Heart right ventricle (tissue), 16 donors: ENCODE data around the gene RGL1. TPM values are rescaled to one million over a fixed set of nuclear protein-coding genes. Genes with fewer than 3 reads are reported as not detected.
A peak's percentile ranks its signal among the peaks of the same experiment; 100 is the strongest.

ENCODE experiments used
- ATAC-seq, 8 donors: fragments of 200-7000 bp; cut with Tn5 transposase; one replicate each; pipeline ENCODE4 v1.9.1; 2020; ENCODE audit warnings: mild to moderate bottlenecking in 8 of 8, moderate library complexity in 8 of 8, moderate number of reproducible peaks in 1 of 8
- DNase-seq, 2 donors: peaks; one replicate each; pipeline ENCODE4 v3.0.0-alpha.2; 2020
- H3K27ac ChIP-seq, 10 donors: fragments of 200-600 bp; sonication (generic) in 2 of 10; one replicate each; pipeline versions ENCODE4 v1.5.0 to v1.8.0; 2020 to 2022; ENCODE audit warnings: mild to moderate bottlenecking in 3 of 10
- H3K27me3 ChIP-seq, 7 donors: fragments of 200-600 bp; one replicate each; pipeline ENCODE4 v1.8.0; 2021 to 2022; ENCODE audit warnings: mild to moderate bottlenecking in 2 of 7
- H3K36me3 ChIP-seq, 9 donors: fragments of 200-600 bp; sonication (generic) in 1 of 9; one replicate each; pipeline versions ENCODE4 v1.5.0 to v1.8.0; 2020 to 2022; ENCODE audit warnings: mild to moderate bottlenecking in 2 of 9
- H3K4me1 ChIP-seq, 9 donors: fragments of 200-600 bp; sonication (generic) in 1 of 9; one replicate each; pipeline versions ENCODE4 v1.5.0 to v1.8.0; 2020 to 2022; ENCODE audit warnings: mild to moderate bottlenecking in 4 of 9
- H3K4me3 ChIP-seq, 10 donors: fragments of 200-600 bp; sonication (generic) in 2 of 10; one replicate each; pipeline versions ENCODE4 v1.5.0 to v1.8.0; 2020 to 2022; ENCODE audit warnings: mild to moderate bottlenecking in 7 of 10, moderate library complexity in 2 of 10
- H3K9me3 ChIP-seq, 11 donors: fragments of 200-600 bp in 10 of 11; sonication (generic) in 2 of 11; one replicate each; pipeline versions ENCODE4 v1.5.0 to v1.8.0; 2013 to 2022; ENCODE audit warnings: mild to moderate bottlenecking in 2 of 11, control low read depth in 1 of 11, moderate library complexity in 1 of 11
- CTCF ChIP-seq, 9 donors: fragments of 200-600 bp; sonication (generic) in 2 of 9; IDR thresholded peaks; one replicate each; pipeline versions ENCODE4 v1.5.0 to v1.8.0; 2021 to 2022; ENCODE audit warnings: antibody characterized with exemption in 9 of 9, mild to moderate bottlenecking in 5 of 9, moderate library complexity in 1 of 9
- WGBS, 2 donors: extraction: QIAGEN DNeasy Blood & Tissue Kit; methylation state at CpG; one replicate each; pipeline ENCODE4 v1.1.7; 2013; ENCODE audit warnings: inconsistent platforms in 1 of 2; 5-methylcytosine and 5-hydroxymethylcytosine counted together
- intact Hi-C, 10 donors: fragments of 100-400 bp; cut with DNase I; formaldehyde crosslinking; loops; one replicate each; pipeline versions ENCODE4 v1.11.1 to v1.14.2; 2022
- polyA plus RNA-seq, 2 donors: library from polyadenylated mRNA; stranded (reverse); fragments of 200-250 nt; gene quantifications; one replicate each; pipeline ENCODE4 v1.2.3, GENCODE V29; 2013
- total RNA-seq, 10 donors: library from RNA; stranded (reverse); fragmentation: NEBNext Ultra II Directional in 3 of 10; extraction: Animal tissue kit (Norgen Biotek cat#: 25700) in 3 of 10; gene quantifications; one replicate each; pipeline versions ENCODE4 v1.2.1 to v1.2.4, GENCODE V29; 2021 to 2023
- donor health status: Arrhythmogenic right ventricular cardiomyopathy.
- donor health status: ischemic (EF 13 %, LVEDD 7.1; RV severe dilation, severe dysfunction).
- donor health status: healthy with polysubstance abuse.
- donor health status: DM: no; HTN: yes; CAD: no.
- donor health status: DM: no; HTN: no; CAD: no.
- donor health status: ischemic (EF 25% LVEDD 6.9; RV normal size, moderate dysfunction).
- donor health status: ischemic (EF 25% LVEDD 5.7; RV mildly dilated, moderate dysfunction).
- donor health status: healthy.
- donor health status: DM: yes; HTN: yes; CAD: no.
- donor health status: Ischemic cardiomyopathy.
- donor health status: ischemic (EF 35%, LVEDD 5.7; RV mildly dilated, moderate dysfunction).
- donor health status: nonischemic (EF 11% LVEDD 7.7; RV severe dilation, severe dysfunction).
- donor health status: DM: yes; HTN: yes; CAD: no.
- donor health status: PGD.
- donor health status: ischemic (EF 29% LVEDD 5.4; RV normal size, mild dysfunction).
- donor health status: nonischemic (EF 23%, LVEDD 6.1; RV moderate dilation, normal function).

Gene RGL1
- total and polyA plus RNA-seq, 12 donors = 3.8 to 33.4 (median 18.4) TPM

GRCh38 chr1:183920651-183921050 lies 115.7 kb downstream of the RGL1 start:
- H3K4me3 ChIP-seq = no peak overlapping the region
- H3K9me3 ChIP-seq = no peaks in the 10 kb centered on the region
- intact Hi-C loops = no loop called here
- ATAC-seq (no peak), DNase-seq (no peak)
- peaks cover 0 to 96% (median 55%) of the 10 kb centered on the region in 9 donors for H3K36me3 ChIP-seq
- H3K27me3 ChIP-seq = no peaks in the 10 kb centered on the region
- TF ChIP-seq CTCF (IDR thresholded peaks at IDR 0.05) = no peak
- H3K27ac ChIP-seq = no peak overlapping the region
- 76 to 84% methylated on average over 3 of the region's 3 CpGs for WGBS, 2 donors
- peaks cover 0 to 8% (median 4%) of the 10 kb centered on the region in 9 donors for H3K4me1 ChIP-seq

GRCh38 chr1:183922197-183922596 lies 117.3 kb downstream of the RGL1 start:
- ATAC-seq = no peak
- TF ChIP-seq CTCF (IDR thresholded peaks at IDR 0.05) = peak in 1 of 9 donors; percentile 17
- Histone ChIP-seq H3K27me3 (no peaks in the 10 kb centered on the region), H3K9me3 (no peaks in the 10 kb centered on the region), H3K36me3 (peaks cover 0 to 100% (median 58%) of the 10 kb centered on the region in 9 donors), H3K27ac (no peak overlapping the region), H3K4me3 (no peak overlapping the region), H3K4me1 (peaks cover 0 to 4% (median 0%) of the 10 kb centered on the region in 9 donors)
- intact Hi-C loops = no loop called here
- no peak for DNase-seq
- WGBS, 2 donors = 95% methylated on average over 15 of the region's 15 CpGs

- H3K4me3 ChIP-seq = no peak overlapping the region
Measured at GRCh38 chr1:183925947-183926346, 121.0 kb downstream of the RGL1 start.

GRCh38 chr1:183926983-183927382 lies 122.1 kb downstream of the RGL1 start:
- intact Hi-C loops = no loop called here
- peak overlapping the region in 1 of 10 donors; percentile 11 for H3K27ac ChIP-seq
- 74 to 86% methylated on average over 5 of the region's 5 CpGs for WGBS, 2 donors

More at GRCh38 chr1:183925947-183926346, 121.0 kb downstream of the RGL1 start:
- intact Hi-C loops = no loop called here
- H3K36me3 ChIP-seq = peaks cover 0 to 96% (median 44%) of the 10 kb centered on the region in 9 donors
- TF ChIP-seq CTCF (IDR thresholded peaks at IDR 0.05) = no peak
- H3K4me1 ChIP-seq = peaks cover 0 to 9% (median 3%) of the 10 kb centered on the region in 9 donors
- no peak overlapping the region for H3K27ac ChIP-seq
- H3K9me3 ChIP-seq = no peaks in the 10 kb centered on the region
- no peaks in the 10 kb centered on the region for H3K27me3 ChIP-seq
- WGBS, 2 donors = 74 to 79% methylated on average over 8 of the region's 8 CpGs
- ATAC-seq = no peak
- no peak for DNase-seq

More at GRCh38 chr1:183926983-183927382, 122.1 kb downstream of the RGL1 start:
- Histone ChIP-seq H3K27me3 (no peaks in the 10 kb centered on the region), H3K4me1 (peaks cover 0 to 18% (median 6%) of the 10 kb centered on the region in 9 donors), H3K4me3 (no peak overlapping the region), H3K36me3 (peaks cover 0 to 86% (median 43%) of the 10 kb centered on the region in 9 donors), H3K9me3 (no peaks in the 10 kb centered on the region)
- no peak for DNase-seq
- peak in 1 of 8 donors; percentile 14 for ATAC-seq
- TF ChIP-seq CTCF (IDR thresholded peaks at IDR 0.05) = no peak
